ENCODE results near the gene RUNX3.

DNA sequence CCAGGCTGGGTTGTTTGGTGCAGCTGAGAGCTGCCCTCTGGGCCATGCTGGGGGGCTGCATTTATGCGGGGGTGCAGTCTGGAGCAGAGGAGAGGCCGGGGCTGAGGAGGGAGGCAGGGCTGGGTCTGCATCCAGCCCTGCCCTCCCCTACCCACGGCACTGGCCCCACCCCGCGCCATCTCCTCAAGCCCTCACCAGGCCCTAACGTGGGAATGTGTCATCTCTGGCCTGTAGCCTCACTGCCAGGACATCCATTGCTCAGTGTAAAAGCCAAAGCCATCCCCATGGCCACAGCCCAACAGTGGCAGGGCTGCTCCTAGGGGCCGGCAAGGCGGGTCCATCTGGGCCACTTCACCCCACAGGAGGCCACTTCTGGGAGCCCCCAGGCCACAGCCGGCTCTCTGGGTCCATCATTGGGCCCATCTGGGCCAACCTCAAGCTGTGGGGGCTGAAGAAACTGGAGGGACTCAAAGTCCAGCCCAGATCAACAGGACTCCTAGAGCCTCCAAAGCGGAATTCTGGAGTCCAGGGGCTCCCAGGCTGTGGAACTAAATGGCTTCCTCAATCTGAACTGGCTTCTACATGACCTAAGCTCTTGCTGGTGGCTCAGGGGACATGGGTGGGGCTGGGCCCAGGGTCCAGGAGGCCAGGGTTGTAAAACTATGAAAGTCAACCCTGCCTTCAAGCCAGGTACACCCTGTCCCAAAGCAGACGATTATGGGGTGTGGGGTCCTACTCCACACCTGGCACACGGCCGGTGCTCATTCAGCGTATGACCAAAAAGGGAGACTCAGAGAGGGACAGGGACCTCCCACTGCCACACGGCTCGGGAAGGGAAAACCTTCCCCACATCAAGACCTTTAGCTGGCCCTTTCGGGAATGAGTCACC, 32.6 kb downstream of the RUNX3 start:
- TF ChIP-seq, protein P1, sequence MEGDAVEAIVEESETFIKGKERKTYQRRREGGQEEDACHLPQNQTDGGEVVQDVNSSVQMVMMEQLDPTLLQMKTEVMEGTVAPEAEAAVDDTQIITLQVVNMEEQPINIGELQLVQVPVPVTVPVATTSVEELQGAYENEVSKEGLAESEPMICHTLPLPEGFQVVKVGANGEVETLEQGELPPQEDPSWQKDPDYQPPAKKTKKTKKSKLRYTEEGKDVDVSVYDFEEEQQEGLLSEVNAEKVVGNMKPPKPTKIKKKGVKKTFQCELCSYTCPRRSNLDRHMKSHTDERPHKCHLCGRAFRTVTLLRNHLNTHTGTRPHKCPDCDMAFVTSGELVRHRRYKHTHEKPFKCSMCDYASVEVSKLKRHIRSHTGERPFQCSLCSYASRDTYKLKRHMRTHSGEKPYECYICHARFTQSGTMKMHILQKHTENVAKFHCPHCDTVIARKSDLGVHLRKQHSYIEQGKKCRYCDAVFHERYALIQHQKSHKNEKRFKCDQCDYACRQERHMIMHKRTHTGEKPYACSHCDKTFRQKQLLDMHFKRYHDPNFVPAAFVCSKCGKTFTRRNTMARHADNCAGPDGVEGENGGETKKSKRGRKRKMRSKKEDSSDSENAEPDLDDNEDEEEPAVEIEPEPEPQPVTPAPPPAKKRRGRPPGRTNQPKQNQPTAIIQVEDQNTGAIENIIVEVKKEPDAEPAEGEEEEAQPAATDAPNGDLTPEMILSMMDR (IDR thresholded peaks at IDR 0.05): no peak
- no peak for TF ChIP-seq POLR2A (IDR thresholded peaks at IDR 0.05)
